Ovary (tissue), 3 donors: ENCODE data around the gene IGF1R.

Source experiments
- CTCF ChIP-seq, 3 donors: fragments of 450-650 bp in 2 of 3; fragments of 200-600 bp in 1 of 3; IDR thresholded peaks; one replicate each; pipeline versions ENCODE4 v1.5.1 to v1.8.0; 2016 to 2022; ENCODE audit warnings: antibody characterized with exemption in 3 of 3, mild to moderate bottlenecking in 1 of 3
- EP300 ChIP-seq: sonication (generic); formaldehyde crosslinking; IDR thresholded peaks from one replicate; pipeline ENCODE4 v1.6.1; 2017; ENCODE audit warnings: antibody characterized with exemption
- POLR2A ChIP-seq: fragments of 450-650 bp; IDR thresholded peaks from one replicate; pipeline ENCODE4 v1.6.1; 2017; ENCODE audit warnings: antibody characterized with exemption, mild to moderate bottlenecking, moderate library complexity
- donor health status: DM: no; HTN: no; CAD: no.

- TF ChIP-seq CTCF (IDR thresholded peaks at IDR 0.05) (no peak), EP300 (no peak), POLR2A (no peak)
Measured at GRCh38 chr15:98943601-98944151, 295.3 kb downstream of the IGF1R start.
